Measurements from ENCODE around the gene CLEC1B. TPM values are rescaled to one million over a fixed set of nuclear protein-coding genes. Genes with fewer than 3 reads are reported as not detected.

CLEC1B gene
- total and polyA plus RNA-seq, 7 donors = not detected

DNA sequence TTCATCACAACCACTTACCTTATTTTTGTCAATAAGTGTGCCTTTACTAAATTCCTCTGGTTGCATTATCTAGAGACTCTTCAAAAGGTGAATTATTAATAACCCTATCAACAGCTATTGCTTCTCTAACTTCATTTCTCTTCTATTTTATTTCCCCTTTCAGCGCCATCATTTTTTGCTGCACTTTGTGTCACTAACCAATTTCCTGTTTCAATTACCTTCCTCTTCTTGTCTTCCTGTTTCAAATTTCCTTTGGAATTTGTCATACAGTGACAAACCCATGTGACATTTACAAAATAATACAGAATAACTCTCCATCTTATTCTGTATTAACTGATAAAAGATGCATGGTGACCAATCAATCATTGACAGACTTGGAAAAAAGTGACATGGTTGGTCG is 54.5 kb downstream of the CLEC1B start:
- Histone ChIP-seq H3K4me1 (no peaks in the 10 kb centered on the region), H3K27me3 (no peaks in the 10 kb centered on the region), H3K27ac (no peak overlapping the region), H3K4me3 (no peak overlapping the region), H3K9me3 (no peaks in the 10 kb centered on the region), H3K36me3 (no peaks in the 10 kb centered on the region)
- intact Hi-C loops (cut with DNase I) = no loop called here
- DNase-seq = no peak
- TF ChIP-seq CTCF (IDR thresholded peaks at IDR 0.05) (no peak), POLR2AphosphoS5 (IDR thresholded peaks at IDR 0.05) (no peak), POLR2A (IDR thresholded peaks at IDR 0.05) (no peak), EP300 (IDR thresholded peaks at IDR 0.05) (no peak)
- 49 to 52% methylated on average over 2 of the region's 2 CpGs for WGBS, 2 donors

- no peak for TF ChIP-seq POLR2A (IDR thresholded peaks at IDR 0.05)
- TF ChIP-seq CTCF (IDR thresholded peaks at IDR 0.05) = no peak
- TF ChIP-seq POLR2AphosphoS5 (IDR thresholded peaks at IDR 0.05) = no peak
- TF ChIP-seq EP300 (IDR thresholded peaks at IDR 0.05) = no peak
- intact Hi-C loops (cut with DNase I) = no loop called here
- 50 to 58% methylated on average over 19 of the region's 19 CpGs for WGBS, 2 donors
- no peak overlapping the region for H3K27ac ChIP-seq
- H3K27me3 ChIP-seq = no peaks in the 10 kb centered on the region
- no peaks in the 10 kb centered on the region for H3K36me3 ChIP-seq
- H3K4me1 ChIP-seq = no peaks in the 10 kb centered on the region
- DNase-seq = no peak
- no peaks in the 10 kb centered on the region for H3K9me3 ChIP-seq
- H3K4me3 ChIP-seq = peak overlapping the region in 1 of 4 donors; percentile 17
Observed at GRCh38 chr12:9943240-9943639, 55.7 kb downstream of the CLEC1B start.

Other genes starting within 250 kb of the CLEC1B start
- gene CD69, start 238.2 kb downstream of the CLEC1B start, total RNA-seq = 1 to 10 TPM; 2.7 to 7.8 (median 3.6) TPM
- gene CD69, start 238.2 kb downstream of the CLEC1B start, polyA plus RNA-seq = 10 to 100 TPM in 1 of 3 donors, 1 to 10 TPM in 2; 2.3 to 31.4 (median 3.0) TPM
- 1 to 10 TPM in 2 of 4 donors, not detected in 2; 2.1 to 2.2 TPM for gene KLRF1, start 171.6 kb downstream of the CLEC1B start, total RNA-seq
- 1 to 10 TPM in 1 of 3 donors, under 1 TPM in 1, not detected in 1; 0.35 to 1.2 TPM for gene KLRF1, start 171.6 kb downstream of the CLEC1B start, polyA plus RNA-seq
- gene CLEC2B, start 129.8 kb downstream of the CLEC1B start, total RNA-seq = 10 to 100 TPM in 3 of 4 donors, 1 to 10 TPM in 1; 7.2 to 19.6 (median 16.4) TPM
- 10 to 100 TPM in 1 of 3 donors, 1 to 10 TPM in 2; 6.0 to 10.8 (median 9.1) TPM for gene CLEC2B, start 129.8 kb downstream of the CLEC1B start, polyA plus RNA-seq
- not detected for gene KLRF2, start 117.6 kb downstream of the CLEC1B start, total RNA-seq
- gene KLRF2, start 117.6 kb downstream of the CLEC1B start, polyA plus RNA-seq = not detected
- gene CLEC2A, start 66.8 kb downstream of the CLEC1B start, total RNA-seq = not detected
- not detected for gene CLEC2A, start 66.8 kb downstream of the CLEC1B start, polyA plus RNA-seq
- 1 to 10 TPM in 2 of 4 donors, under 1 TPM in 1, not detected in 1; 0.82 to 8.3 (median 1.4) TPM for gene CLEC12A, start 27.7 kb downstream of the CLEC1B start, total RNA-seq
- gene CLEC12A, start 27.7 kb downstream of the CLEC1B start, polyA plus RNA-seq = 1 to 10 TPM in 2 of 3 donors, not detected in 1; 2.4 to 2.9 TPM
- gene CLEC12B, start 11.5 kb upstream of the CLEC1B start, total RNA-seq = not detected
- under 1 TPM in 1 of 3 donors, not detected in 2; 0.12 TPM for gene CLEC12B, start 11.5 kb upstream of the CLEC1B start, polyA plus RNA-seq
- gene CLEC9A, start 31.6 kb upstream of the CLEC1B start, total RNA-seq = not detected
- 1 to 10 TPM in 1 of 3 donors, under 1 TPM in 1, not detected in 1; 0.46 to 1.5 TPM for gene CLEC9A, start 31.6 kb upstream of the CLEC1B start, polyA plus RNA-seq
- gene CLEC1A, start 99.9 kb upstream of the CLEC1B start, total RNA-seq = 1 to 10 TPM; 1.1 to 4.8 (median 2.3) TPM
- 1 to 10 TPM in 1 of 3 donors, not detected in 2; 2.0 TPM for gene CLEC1A, start 99.9 kb upstream of the CLEC1B start, polyA plus RNA-seq
- 10 to 100 TPM in 1 of 4 donors, 1 to 10 TPM in 3; 6.1 to 11.1 (median 8.8) TPM for gene CLEC7A, start 131.1 kb upstream of the CLEC1B start, total RNA-seq
- gene CLEC7A, start 131.1 kb upstream of the CLEC1B start, polyA plus RNA-seq = 10 to 100 TPM in 1 of 3 donors, 1 to 10 TPM in 2; 1.8 to 10.2 (median 9.8) TPM
- 1 to 10 TPM in 1 of 4 donors, under 1 TPM in 1, not detected in 2; 0.36 to 3.3 TPM for gene OLR1, start 173.0 kb upstream of the CLEC1B start, total RNA-seq
- 1 to 10 TPM in 1 of 3 donors, under 1 TPM in 1, not detected in 1; 0.10 to 1.2 TPM for gene OLR1, start 173.0 kb upstream of the CLEC1B start, polyA plus RNA-seq
- gene TMEM52B, start 179.9 kb upstream of the CLEC1B start, total RNA-seq = not detected
- gene TMEM52B, start 179.9 kb upstream of the CLEC1B start, polyA plus RNA-seq = 1 to 10 TPM in 1 of 3 donors, under 1 TPM in 1, not detected in 1; 0.12 to 1.2 TPM
- gene GABARAPL1, start 213.8 kb upstream of the CLEC1B start, total RNA-seq = 100 to 1,000 TPM in 2 of 4 donors, 10 to 100 TPM in 2; 78.5 to 122 (median 102) TPM
- 10 to 100 TPM; 38.3 to 75.1 (median 54.6) TPM for gene GABARAPL1, start 213.8 kb upstream of the CLEC1B start, polyA plus RNA-seq